ENCODE measurements around the gene THBS4.

DNA sequence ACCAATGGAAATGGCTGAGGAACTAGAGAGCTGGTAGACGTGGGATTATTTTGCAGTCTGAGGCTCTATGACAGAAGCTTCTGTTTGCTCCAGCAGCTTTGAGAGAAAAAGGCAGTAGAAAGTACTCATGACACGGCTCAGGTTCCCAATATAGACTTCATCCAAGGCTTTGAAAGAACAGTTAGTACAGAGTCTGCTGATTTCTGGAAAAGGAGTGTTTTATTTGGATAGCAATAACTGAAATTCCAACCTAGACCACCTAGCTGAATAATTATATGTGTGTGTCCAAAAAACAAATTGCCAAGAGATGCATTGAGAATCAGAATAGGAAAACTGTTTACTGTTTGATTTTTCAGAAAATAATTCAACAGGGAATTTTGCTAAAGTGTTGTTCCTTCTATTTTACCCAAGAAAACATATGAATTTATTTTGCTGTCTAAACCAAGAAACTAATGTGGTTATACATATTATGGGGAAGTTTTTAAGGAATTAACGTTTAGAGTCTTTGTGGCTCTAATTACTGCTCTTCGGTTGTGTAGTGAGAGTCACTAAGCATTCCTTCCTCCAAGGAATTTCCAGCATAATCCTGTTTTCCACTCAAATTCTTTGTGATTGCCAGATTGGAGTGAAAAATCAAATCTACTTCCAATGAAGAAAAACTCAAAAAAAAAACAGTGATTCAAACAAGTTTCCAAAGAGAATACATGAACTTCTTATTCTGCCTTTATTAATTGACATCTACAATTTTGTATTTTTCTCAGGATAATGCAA, 26.0 kb upstream of the THBS4 start:
- TF ChIP-seq, protein P1, sequence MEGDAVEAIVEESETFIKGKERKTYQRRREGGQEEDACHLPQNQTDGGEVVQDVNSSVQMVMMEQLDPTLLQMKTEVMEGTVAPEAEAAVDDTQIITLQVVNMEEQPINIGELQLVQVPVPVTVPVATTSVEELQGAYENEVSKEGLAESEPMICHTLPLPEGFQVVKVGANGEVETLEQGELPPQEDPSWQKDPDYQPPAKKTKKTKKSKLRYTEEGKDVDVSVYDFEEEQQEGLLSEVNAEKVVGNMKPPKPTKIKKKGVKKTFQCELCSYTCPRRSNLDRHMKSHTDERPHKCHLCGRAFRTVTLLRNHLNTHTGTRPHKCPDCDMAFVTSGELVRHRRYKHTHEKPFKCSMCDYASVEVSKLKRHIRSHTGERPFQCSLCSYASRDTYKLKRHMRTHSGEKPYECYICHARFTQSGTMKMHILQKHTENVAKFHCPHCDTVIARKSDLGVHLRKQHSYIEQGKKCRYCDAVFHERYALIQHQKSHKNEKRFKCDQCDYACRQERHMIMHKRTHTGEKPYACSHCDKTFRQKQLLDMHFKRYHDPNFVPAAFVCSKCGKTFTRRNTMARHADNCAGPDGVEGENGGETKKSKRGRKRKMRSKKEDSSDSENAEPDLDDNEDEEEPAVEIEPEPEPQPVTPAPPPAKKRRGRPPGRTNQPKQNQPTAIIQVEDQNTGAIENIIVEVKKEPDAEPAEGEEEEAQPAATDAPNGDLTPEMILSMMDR (IDR thresholded peaks at IDR 0.05), result no peak
- TF ChIP-seq POLR2A (IDR thresholded peaks at IDR 0.05), result no peak
